HepG2 (cell line): ENCODE measurements around the gene FRMD5. TPM values are rescaled to one million over a fixed set of nuclear protein-coding genes. Genes with fewer than 3 reads are reported as not detected.
A peak's percentile ranks its signal among the peaks of the same experiment; 100 is the strongest.

Source experiments
- ATAC-seq: fragments of 200-7000 bp; cut with Tn5 transposase; 3 replicates; pipeline ENCODE4 v1.9.1; 2020; ENCODE audit warnings: mild to moderate bottlenecking, moderate library complexity
- BruUV-seq: library from RNA; stranded (reverse); fragments of 400-500 nt; replicated peaks from 2 replicates; lab custom pipeline; 2021; lab: Mats Ljungman, UMichigan
- CTCF ChIA-PET: fragments of 300-600 bp; formaldehyde crosslinking; extraction: SDS; loops from one replicate; lab custom pipeline; 2021; ENCODE audit warnings: low total read pairs, inconsistent platforms, low intra/inter-chr PET ratio; lab: Yijun Ruan, JAX
- POLR2A ChIA-PET: fragments of 350-600 bp; sonication (Branson Sonifier 250); formaldehyde crosslinking; loops from one replicate; lab custom pipeline; 2020; ENCODE audit warnings: antibody characterized with exemption, inconsistent platforms; lab: Yijun Ruan, JAX
- DNase-seq: peaks from one replicate; pipeline ENCODE4 v3.0.0-alpha.2; 2015; ENCODE audit warnings: low spot score
- FAIRE-seq: peaks from 3 replicates; lab custom pipeline; 2011; peaks lifted over from hg19 to GRCh38; lab: Jason Lieb, UNC
- H2AFZ ChIP-seq: one replicate; pipeline ENCODE4 v1.6.1; 2011; ENCODE audit warnings: low read length, inconsistent platforms
- H3K27ac ChIP-seq: fragments of 300-600 bp; 3 replicates; pipeline ENCODE4 v1.8.0; 2011; ENCODE audit warnings: mixed run types, mild to moderate bottlenecking, mixed read lengths, low read length, inconsistent platforms; ENCODE audit not compliant: insufficient read depth; ENCODE audit errors: extremely low read length
- H3K27me3 ChIP-seq, 2 experiments: fragments of 200-600 bp in 1 of 2; 2 replicates in 1 of 2; 3 replicates in 1 of 2; pipeline versions ENCODE4 v1.6.0 to v1.8.0; 2011; ENCODE audit warnings: low read length in 2 of 2, mild to moderate bottlenecking in 2 of 2, moderate library complexity in 2 of 2, inconsistent platforms in 1 of 2; ENCODE audit not compliant: insufficient read depth in 2 of 2, control insufficient read depth in 1 of 2
- H3K36me3 ChIP-seq, 2 experiments: fragments of 200-600 bp in 1 of 2; replicated peaks in 1 of 2; 2 replicates in 1 of 2; 3 replicates in 1 of 2; pipeline versions ENCODE4 v1.5.1 to v1.8.0; 2011; ENCODE audit warnings: low read length in 2 of 2, inconsistent platforms in 1 of 2; ENCODE audit not compliant: insufficient read depth in 2 of 2, control insufficient read depth in 1 of 2
- H3K4me1 ChIP-seq: 2 replicates; pipeline ENCODE4 v1.5.1; 2012; ENCODE audit warnings: low read length, inconsistent platforms; ENCODE audit not compliant: insufficient read depth
- H3K4me2 ChIP-seq: 2 replicates; pipeline ENCODE4 v1.6.0; 2011; ENCODE audit warnings: low read depth, low read length, inconsistent platforms
- H3K4me3 ChIP-seq, 3 experiments: fragments of 200-600 bp in 1 of 3; sonication (generic), shearing (Covaris generic) in 1 of 3; replicated peaks in 1 of 3; 2 replicates each; pipeline ENCODE4 v1.5.1; 2011 to 2016; ENCODE audit warnings: low read length in 3 of 3, inconsistent platforms in 2 of 3, low read depth in 2 of 3, mild to moderate bottlenecking in 2 of 3, control low read depth in 1 of 3, mixed read lengths in 1 of 3; ENCODE audit not compliant: insufficient read depth in 1 of 3
- H3K79me2 ChIP-seq: one replicate; pipeline ENCODE4 v1.6.1; 2011; ENCODE audit warnings: low read length, inconsistent platforms; ENCODE audit not compliant: insufficient read depth
- H3K9ac ChIP-seq: 2 replicates; pipeline ENCODE4 v1.6.0; 2011; ENCODE audit warnings: mild to moderate bottlenecking, low read depth, low read length, inconsistent platforms; ENCODE audit not compliant: insufficient read depth
- H3K9me3 ChIP-seq: 2 replicates; pipeline ENCODE4 v1.5.1; 2012; ENCODE audit warnings: mild to moderate bottlenecking, low read length
- H4K20me1 ChIP-seq: 2 replicates; pipeline ENCODE4 v1.6.0; 2011; ENCODE audit warnings: inconsistent platforms, mild to moderate bottlenecking, low read length, moderate library complexity; ENCODE audit not compliant: insufficient read depth
- ARNT2 ChIP-seq: sonication (generic); formaldehyde crosslinking; IDR thresholded peaks from 2 replicates; pipeline ENCODE4 v1.8.0; 2022; ENCODE audit warnings: mild to moderate bottlenecking, low read depth, missing genetic modification reagents, moderate library complexity
- CC2D1A ChIP-seq: sonication (generic); formaldehyde crosslinking; IDR thresholded peaks from 2 replicates; pipeline ENCODE4 v1.8.1; 2023; ENCODE audit warnings: mild to moderate bottlenecking, missing genetic modification reagents
- E2F2 ChIP-seq: sonication (generic); formaldehyde crosslinking; IDR thresholded peaks from 2 replicates; pipeline ENCODE4 v1.4.0; 2020; ENCODE audit warnings: missing genetic modification reagents, borderline replicate concordance
- EZH2 ChIP-seq: conservative IDR thresholded peaks from 2 replicates; pipeline ENCODE4 v1.6.1; 2012; ENCODE audit warnings: mild to moderate bottlenecking, low read depth, low read length, moderate library complexity
- FOSL2 ChIP-seq: sonication (generic); formaldehyde crosslinking; IDR thresholded peaks from 2 replicates; pipeline ENCODE4 v1.4.0; 2020; ENCODE audit warnings: missing genetic modification reagents
- GRHL1 ChIP-seq: sonication (generic); formaldehyde crosslinking; conservative IDR thresholded peaks from 2 replicates; pipeline ENCODE4 v1.8.0; 2022; ENCODE audit warnings: missing genetic modification reagents
- GZF1 ChIP-seq: sonication (generic); formaldehyde crosslinking; IDR thresholded peaks from 2 replicates; pipeline ENCODE4 v1.5.1; 2020; ENCODE audit warnings: mild to moderate bottlenecking, missing genetic modification reagents
- IRF2 ChIP-seq: IDR thresholded peaks from 2 replicates; pipeline ENCODE4 v1.6.1; 2018; ENCODE audit warnings: missing genetic modification reagents, missing compliant biosample characterization
- KDM1A ChIP-seq: IDR thresholded peaks from 2 replicates; pipeline ENCODE4 v1.6.1; 2016; ENCODE audit warnings: missing compliant biosample characterization
- RBM39 ChIP-seq: fragments of 200-400 bp; formaldehyde crosslinking; IDR thresholded peaks from one replicate; pipeline ENCODE4 v1.6.1; 2018; ENCODE audit warnings: antibody characterized with exemption, mild to moderate bottlenecking, low read depth, low read length; ENCODE audit not compliant: poor library complexity, severe bottlenecking
- SRSF9 ChIP-seq: fragments of 200-400 bp; formaldehyde crosslinking; IDR thresholded peaks from 2 replicates; pipeline ENCODE4 v1.6.1; 2018; ENCODE audit warnings: borderline replicate concordance, mild to moderate bottlenecking, low read depth, low read length; ENCODE audit not compliant: insufficient read depth, poor library complexity, severe bottlenecking
- SSRP1 ChIP-seq: IDR thresholded peaks from 2 replicates; pipeline ENCODE4 v1.6.1; 2016; ENCODE audit warnings: control low read depth
- TBX3 ChIP-seq: fragments of 450-650 bp; IDR thresholded peaks from 2 replicates; pipeline ENCODE4 v1.6.1; 2017; ENCODE audit warnings: antibody characterized with exemption, mild to moderate bottlenecking, inconsistent platforms, borderline replicate concordance
- ZBTB8A ChIP-seq: sonication (generic); formaldehyde crosslinking; IDR thresholded peaks from 2 replicates; pipeline ENCODE4 v1.4.0; 2020; ENCODE audit warnings: mild to moderate bottlenecking, low read depth, missing genetic modification reagents, borderline replicate concordance
- ZFP90 ChIP-seq: sonication (generic); formaldehyde crosslinking; IDR thresholded peaks from 2 replicates; pipeline ENCODE4 v1.8.0; 2022; ENCODE audit warnings: missing genetic modification reagents, mild to moderate bottlenecking, inconsistent platforms, borderline replicate concordance
- ZNF225 ChIP-seq: sonication (generic); formaldehyde crosslinking; IDR thresholded peaks from 2 replicates; pipeline ENCODE4 v1.4.0; 2020; ENCODE audit warnings: mild to moderate bottlenecking, missing genetic modification reagents
- ZNF350 ChIP-seq: sonication (generic); formaldehyde crosslinking; IDR thresholded peaks from 2 replicates; pipeline ENCODE4 v1.4.0; 2020; ENCODE audit warnings: mild to moderate bottlenecking, low read depth, missing genetic modification reagents, borderline replicate concordance
- ZNF720 ChIP-seq: sonication (generic); formaldehyde crosslinking; IDR thresholded peaks from 2 replicates; pipeline ENCODE4 v1.4.0; 2020; ENCODE audit warnings: missing genetic modification reagents
- WGBS: methylation state at CpG from one replicate; pipeline ENCODE4 v1.1.6; 2017; ENCODE audit warnings: low lambda C conversion rate; 5-methylcytosine and 5-hydroxymethylcytosine counted together
- in situ Hi-C: cut with HindIII; loops from 2 replicates; pipeline ENCODE4 v1.10.0; 2017; ENCODE audit warnings: low pct_unique_long_range_greater_than_20kb; ENCODE audit not compliant: extremely low pct_ligation_motif_present
- intact Hi-C: fragments of 100-400 bp; cut with micrococcal nuclease; formaldehyde crosslinking; loops from one replicate; pipeline ENCODE4 v1.10.0; 2022; ENCODE audit not compliant: unreplicated experiment
- polyA plus RNA-seq, 8 experiments: library from polyadenylated mRNA; depleted of rRNA in 3 of 8; stranded (reverse) in 7 of 8; unstranded in 1 of 8; fragments of >200 nt; fragmentation: Illumina TruSeq in 4 of 8; extraction: Trizol in 4 of 8; gene quantifications; 2 replicates each; pipeline versions ENCODE4 v1.2.1 to v1.2.3, GENCODE V29; 2011 to 2016; ENCODE audit warnings: low read depth in 4 of 8, missing spikeins in 1 of 8, mixed read lengths in 1 of 8; ENCODE audit not compliant: insufficient read depth in 1 of 8
- total RNA-seq, 5 experiments: library from RNA; depleted of rRNA; stranded (reverse); fragments of >200 nt; fragmentation: Illumina TruSeq; extraction: Trizol; gene quantifications; 2 replicates each; pipeline ENCODE4 v1.2.3, GENCODE V29; 2016; ENCODE audit warnings: low read depth in 1 of 5
- TF ChIP-seq, protein P1 (sequence below): sonication (generic); formaldehyde crosslinking; IDR thresholded peaks from 2 replicates; pipeline ENCODE4 v1.4.0; 2020; ENCODE audit warnings: missing genetic modification reagents, mild to moderate bottlenecking, borderline replicate concordance

The FRMD5 gene
- total and polyA plus RNA-seq, 2 of the 13 experiments (the other 11 are each of a cell fraction or from before 2014, with no cell fraction given), result 0.93 to 1.5 TPM

- no peak overlapping the region for H3K9ac ChIP-seq
- POLR2A ChIA-PET, result no interaction called here
- H3K79me2 ChIP-seq, result no peaks in the 10 kb centered on the region
- H2AFZ ChIP-seq, result no peak overlapping the region
- H3K4me2 ChIP-seq, result no peak overlapping the region
- intact Hi-C loops, result no loop called here
- WGBS, result 8% methylated on average over 1 of the region's 1 CpG
- BruUV-seq, result no TSS peak
- 0 out of 6 replicates have a peak overlapping the region, but pooled peaks of 1 of the 3 experiments have one; percentile 21 for H3K4me3 ChIP-seq
- FAIRE-seq, result no peak
- H3K9me3 ChIP-seq, result no peaks in the 10 kb centered on the region
- H3K4me1 ChIP-seq, result no peaks in the 10 kb centered on the region
- H3K36me3 ChIP-seq, result no peaks in the 10 kb centered on the region
- no peak for TF ChIP-seq E2F2
- TF ChIP-seq IRF2, result no peak
- TF ChIP-seq RBM39, result no peak
- TF ChIP-seq ZNF350 (CRISPR knock-in tag), result no peak
- no peak for TF ChIP-seq FOSL2
- no peak for TF ChIP-seq GRHL1 (CRISPR knock-in tag)
- no peak for TF ChIP-seq ZBTB8A (CRISPR knock-in tag)
- TF ChIP-seq SRSF9, result no peak
- TF ChIP-seq GZF1 (CRISPR knock-in tag), result no peak
- TF ChIP-seq TBX3, result no peak
- TF ChIP-seq, protein P1, sequence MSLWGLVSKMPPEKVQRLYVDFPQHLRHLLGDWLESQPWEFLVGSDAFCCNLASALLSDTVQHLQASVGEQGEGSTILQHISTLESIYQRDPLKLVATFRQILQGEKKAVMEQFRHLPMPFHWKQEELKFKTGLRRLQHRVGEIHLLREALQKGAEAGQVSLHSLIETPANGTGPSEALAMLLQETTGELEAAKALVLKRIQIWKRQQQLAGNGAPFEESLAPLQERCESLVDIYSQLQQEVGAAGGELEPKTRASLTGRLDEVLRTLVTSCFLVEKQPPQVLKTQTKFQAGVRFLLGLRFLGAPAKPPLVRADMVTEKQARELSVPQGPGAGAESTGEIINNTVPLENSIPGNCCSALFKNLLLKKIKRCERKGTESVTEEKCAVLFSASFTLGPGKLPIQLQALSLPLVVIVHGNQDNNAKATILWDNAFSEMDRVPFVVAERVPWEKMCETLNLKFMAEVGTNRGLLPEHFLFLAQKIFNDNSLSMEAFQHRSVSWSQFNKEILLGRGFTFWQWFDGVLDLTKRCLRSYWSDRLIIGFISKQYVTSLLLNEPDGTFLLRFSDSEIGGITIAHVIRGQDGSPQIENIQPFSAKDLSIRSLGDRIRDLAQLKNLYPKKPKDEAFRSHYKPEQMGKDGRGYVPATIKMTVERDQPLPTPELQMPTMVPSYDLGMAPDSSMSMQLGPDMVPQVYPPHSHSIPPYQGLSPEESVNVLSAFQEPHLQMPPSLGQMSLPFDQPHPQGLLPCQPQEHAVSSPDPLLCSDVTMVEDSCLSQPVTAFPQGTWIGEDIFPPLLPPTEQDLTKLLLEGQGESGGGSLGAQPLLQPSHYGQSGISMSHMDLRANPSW (CRISPR knock-in tag), result no peak
- TF ChIP-seq ARNT2 (CRISPR knock-in tag), result no peak
- no peak for TF ChIP-seq CC2D1A (CRISPR knock-in tag)
- no peak for TF ChIP-seq KDM1A
- TF ChIP-seq EZH2, result no peak
- no peak for TF ChIP-seq ZNF720 (CRISPR knock-in tag)
- no peak for TF ChIP-seq ZFP90 (CRISPR knock-in tag)
- no peak for TF ChIP-seq SSRP1 (CRISPR knock-in tag)
- TF ChIP-seq ZNF225 (CRISPR knock-in tag), result no peak
- TF ChIP-seq, all 625 proteins: peak for 0
- no peak overlapping the region for H3K27ac ChIP-seq
- no peaks in the 10 kb centered on the region for H4K20me1 ChIP-seq
- ATAC-seq, result no peak
- in situ Hi-C loops, result no loop called here
- no peaks in the 10 kb centered on the region for H3K27me3 ChIP-seq
- no peak for DNase-seq
- CTCF ChIA-PET, result no interaction called here
Measured at GRCh38 chr15:43975770-43976169, 219.3 kb downstream of the FRMD5 start.
